GM19351 (cell line): ENCODE measurements around the gene DOK1.
"Not testable (repeated sequence)": the region's sequence is repeated elsewhere in the genome, so short reads cannot be mapped to it uniquely, and the experiment has no call there.

Experiments used
- ATAC-seq: cut with Tn5 transposase; IDR thresholded peaks from one replicate; pipeline ENCODE4 v1.9.1; 2021; ENCODE audit warnings: mild to moderate bottlenecking, moderate library complexity; ENCODE audit not compliant: unreplicated experiment

The DOK1 gene

DNA sequence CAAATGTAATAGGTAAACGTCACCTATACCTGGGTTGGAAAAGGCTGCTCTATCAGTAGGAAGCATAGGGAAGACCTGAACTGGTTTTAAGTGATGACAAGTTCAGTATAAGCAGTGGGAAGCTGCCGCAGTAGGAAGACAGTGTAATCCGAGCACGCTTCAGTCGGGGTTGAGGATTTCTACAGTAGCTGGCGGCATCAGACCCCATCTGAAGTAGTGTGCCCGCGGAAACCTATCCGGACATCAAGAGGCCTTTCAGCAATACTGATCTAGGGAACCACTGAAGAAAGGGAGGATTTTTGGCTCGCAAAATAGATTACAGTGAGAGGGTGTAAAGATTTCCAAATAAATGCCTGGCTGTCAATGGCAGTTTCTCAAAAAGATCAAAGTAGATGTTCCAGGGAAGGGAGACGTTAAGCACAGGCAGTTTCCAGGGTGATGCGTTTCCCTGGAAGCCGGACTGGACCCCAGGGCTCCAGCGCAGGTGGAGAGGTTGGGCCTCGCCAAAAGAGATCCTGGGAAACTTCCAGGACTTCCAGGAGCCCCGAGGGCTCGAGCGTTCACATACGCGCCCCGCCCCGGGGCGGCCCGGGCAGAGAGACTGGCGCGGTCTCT, 6.1 kb upstream of the DOK1 start:
- no peak for ATAC-seq

DNA sequence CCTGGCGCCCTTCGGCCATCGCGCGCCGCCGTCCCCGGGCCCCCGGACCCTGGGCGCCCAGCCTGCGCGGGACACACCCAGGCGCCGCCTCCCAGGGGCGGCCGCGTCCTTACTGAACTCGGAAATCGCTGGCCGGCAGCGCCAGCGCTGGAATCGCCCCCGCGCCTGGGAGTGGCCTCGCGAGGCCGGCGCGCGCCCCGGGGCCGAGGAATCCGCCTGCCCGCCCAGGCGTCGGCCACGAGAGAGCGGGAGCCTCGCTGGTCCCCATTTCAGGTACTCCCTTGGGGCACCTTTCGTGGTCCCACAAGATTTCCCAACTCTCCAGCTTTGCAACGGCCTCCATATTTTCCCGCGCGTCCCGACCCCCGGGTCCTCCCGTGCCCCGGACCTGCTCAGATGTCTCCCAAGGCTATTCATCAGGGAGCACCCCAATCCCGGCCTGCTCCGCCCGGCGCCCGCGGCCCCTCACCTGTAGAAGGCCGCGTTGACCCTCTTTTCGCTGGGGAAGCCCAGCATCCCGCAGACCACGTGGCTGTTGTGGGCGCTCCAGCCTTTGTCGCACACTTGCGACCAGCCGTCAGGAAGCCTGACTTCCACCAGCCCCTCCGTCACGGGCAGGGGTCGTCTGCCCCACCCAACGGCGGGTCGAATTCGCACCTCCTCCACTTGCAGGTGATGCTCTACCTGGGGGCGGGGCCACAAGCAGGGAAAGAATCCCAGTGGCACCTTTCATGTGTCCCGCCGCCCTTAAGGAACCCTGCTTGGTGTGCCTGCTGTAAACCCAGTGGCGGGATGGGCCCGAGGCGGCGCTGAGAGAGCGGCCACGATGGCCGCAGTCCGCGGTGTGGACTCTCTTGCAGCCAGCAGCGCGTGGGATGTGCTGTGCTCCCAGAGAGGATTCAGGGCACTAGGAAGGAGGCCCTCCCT, 5.4 kb upstream of the DOK1 start:
- peak; percentile 38 for ATAC-seq

DNA sequence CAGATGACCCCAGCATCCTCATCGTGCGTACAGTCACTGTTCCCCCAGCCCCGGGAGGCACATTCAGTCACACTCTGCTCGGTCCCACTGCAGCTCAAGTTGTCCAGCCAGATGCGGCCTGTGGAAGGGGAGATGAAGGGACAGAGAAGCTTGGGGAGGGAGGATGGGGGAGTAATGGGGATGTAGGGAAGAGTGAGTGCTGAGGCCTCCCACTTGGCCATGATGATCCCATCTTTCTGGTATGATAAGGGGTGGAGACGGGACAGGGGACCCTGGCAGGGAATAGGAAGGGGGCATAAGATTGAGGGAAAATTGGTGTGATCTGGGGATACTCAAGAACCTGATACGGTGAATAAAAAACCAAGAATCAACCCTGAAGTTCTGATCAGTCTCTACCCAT, 4.3 kb upstream of the DOK1 start:
- no peak for ATAC-seq

DNA sequence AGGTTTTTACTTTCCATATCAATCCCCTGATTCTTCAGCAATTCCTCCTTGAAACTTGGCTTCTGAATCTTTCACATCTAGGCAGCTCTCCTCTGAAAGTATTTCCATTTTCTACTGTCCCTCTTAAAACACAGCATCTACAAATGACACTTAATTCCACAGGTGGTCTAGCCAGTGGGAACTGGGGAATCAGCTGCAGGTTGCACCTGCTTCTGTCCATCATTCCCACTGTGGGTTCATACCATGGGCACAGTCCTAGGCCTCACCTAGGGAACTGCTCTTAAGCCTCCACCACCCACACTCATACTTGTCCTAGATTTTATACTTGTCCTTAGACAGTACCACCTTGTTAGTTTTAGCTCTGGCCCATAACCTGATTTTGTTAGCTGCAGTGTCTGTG, 3.0 kb upstream of the DOK1 start:
- ATAC-seq = no peak

DNA sequence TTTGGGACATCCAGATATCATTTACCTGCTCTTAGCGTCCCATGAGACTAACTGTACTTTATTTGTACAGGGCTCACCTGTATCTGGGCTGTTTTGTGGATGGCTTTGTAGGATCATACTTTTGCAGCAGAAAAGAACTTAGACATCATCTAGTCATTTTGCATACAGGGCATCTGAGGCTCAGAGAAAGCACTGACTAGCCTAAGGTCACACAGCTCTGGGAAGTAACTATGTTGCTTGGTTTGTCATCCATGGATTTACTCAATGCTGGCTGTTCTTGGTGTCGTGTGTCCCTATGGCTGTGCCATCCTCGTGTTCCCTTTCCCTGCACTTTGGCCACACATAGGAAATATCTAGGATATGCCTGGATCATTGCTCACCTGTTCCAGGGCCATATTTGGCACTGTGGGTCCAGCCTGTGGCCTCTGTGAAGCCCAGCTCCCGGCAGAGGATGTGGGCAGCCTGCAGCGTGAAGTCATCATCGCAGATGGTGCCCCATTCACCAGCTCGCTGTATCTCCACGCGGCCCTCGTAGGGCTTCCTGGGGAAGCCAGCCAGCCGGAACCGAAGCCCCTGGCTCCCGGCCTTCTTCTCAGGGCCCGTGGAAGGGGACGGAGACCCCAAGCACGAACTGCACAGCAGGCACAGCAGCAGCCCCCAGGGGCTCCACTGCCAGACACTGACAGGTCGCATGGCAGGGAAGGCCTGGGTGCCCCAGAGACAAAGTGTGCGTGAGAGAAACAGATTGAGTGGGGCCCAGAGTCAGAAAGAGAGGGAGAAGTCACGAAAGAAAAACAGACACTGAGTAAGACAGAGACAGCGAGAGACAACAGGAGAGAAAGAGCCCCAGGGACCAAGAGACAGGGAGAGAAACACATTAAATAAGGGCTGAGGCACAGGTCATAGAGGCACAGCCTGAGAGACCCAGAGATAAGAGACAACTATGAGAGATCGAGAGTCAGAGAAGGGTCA, 2.3 kb upstream of the DOK1 start:
- peak; percentile 12 for ATAC-seq

DNA sequence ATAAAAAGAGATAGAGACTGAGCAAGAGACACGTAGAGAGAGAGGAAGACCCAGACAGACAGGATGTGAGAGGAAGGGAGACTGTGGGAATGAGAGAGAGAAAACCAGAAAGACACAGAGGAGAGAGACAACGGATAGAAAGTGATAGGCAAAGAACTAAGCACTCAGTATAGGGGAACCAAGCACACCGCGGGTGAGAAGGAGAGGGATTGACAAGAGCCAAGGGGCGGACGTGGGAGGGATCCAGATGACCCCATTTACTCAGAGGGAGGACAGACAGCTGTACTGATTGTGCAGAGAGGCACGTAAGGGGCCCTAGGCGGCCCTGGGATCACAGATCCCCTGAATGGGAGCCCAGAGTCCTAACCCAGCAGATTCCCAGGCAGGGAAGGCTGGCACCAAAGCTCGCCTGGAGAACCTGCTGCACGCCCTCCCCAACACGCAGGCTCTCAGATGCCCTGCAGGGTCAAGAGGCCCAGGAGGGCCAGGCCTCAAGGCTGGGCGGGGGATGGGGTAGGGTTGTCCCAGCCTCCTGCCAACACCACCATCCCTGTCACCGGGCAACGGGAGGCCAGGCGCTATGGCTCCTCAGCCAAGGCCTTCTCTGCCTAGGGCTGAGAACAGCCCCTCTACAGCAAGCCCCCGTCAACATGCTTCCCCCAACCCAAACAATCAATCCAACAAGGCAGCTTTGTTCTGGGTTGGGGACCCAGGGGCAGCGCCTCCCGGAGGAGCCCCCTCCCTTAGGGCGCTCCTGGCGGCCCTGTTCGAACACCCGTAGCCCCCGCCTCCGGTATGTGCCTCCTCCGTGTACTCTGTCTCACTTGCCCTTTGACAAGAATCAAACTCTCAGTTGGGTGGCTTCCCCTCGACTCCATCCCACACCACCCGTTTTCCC, 1.4 kb upstream of the DOK1 start:
- ATAC-seq = no peak

DNA sequence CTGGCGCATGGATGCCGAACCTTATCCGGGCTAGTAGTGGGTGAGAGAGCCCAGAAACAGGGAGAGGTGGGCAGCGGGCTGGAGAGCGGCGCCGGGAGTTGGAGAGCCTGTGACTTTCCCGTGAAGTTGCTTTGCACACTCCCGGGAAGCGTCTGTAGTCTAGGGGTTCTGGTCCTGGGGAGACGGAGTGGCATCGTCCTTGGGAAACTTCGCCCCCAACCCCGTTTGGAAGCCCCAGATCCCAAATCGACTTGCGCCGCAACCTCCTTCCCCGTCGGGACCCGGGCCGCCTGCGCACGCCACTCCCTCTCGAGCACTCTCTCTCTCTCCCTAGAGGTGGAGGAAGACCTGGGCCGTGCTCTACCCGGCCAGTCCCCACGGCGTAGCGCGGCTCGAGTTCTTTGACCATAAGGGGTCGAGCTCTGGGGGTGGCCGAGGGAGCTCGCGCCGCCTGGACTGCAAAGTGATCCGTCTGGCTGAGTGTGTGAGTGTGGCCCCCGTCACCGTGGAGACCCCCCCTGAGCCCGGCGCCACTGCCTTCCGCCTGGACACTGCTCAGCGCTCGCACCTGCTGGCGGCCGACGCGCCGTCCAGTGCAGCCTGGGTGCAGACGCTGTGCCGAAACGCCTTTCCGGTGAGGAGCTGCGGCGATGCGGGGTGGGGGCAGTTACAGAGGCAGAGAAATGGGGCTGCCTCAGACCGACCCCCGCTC, 456 bp downstream of the DOK1 start:
- ATAC-seq = peak; percentile 48

DNA sequence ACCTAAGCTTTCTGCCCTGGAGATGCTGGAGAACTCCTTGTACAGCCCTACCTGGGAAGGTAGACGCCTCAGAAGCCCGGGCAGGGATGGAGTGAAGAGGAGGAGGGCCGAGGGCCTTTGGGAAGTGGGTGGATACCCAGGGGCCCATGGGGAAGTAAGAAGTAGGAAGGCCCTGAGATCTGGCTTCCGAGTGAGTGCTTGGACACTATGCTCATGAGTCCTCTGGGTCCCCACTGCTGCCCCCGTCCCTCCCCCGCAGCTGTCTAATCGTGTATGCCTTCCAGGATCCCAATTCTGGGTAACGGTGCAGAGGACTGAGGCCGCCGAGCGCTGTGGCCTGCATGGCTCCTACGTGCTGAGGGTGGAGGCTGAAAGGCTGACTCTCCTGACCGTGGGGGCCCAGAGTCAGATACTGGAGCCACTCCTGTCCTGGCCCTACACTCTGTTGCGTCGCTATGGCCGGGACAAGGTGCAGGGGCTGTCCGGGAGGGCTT, 1.1 kb downstream of the DOK1 start:
- ATAC-seq = no peak

DNA sequence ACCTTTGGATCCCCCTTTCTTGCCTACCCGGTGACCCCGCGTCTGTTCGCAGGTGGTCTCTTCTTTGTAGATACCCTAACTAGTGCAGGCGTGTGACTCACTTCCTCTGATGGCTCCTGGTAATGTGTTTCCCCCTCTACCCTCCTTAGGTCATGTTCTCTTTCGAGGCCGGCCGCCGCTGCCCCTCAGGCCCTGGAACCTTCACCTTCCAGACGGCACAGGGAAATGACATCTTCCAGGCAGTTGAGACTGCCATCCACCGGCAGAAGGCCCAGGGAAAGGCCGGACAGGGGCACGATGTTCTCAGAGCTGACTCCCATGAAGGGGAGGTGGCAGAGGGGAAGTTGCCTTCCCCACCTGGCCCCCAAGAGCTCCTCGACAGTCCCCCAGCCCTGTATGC, 1.6 kb downstream of the DOK1 start:
- ATAC-seq = no peak

DNA sequence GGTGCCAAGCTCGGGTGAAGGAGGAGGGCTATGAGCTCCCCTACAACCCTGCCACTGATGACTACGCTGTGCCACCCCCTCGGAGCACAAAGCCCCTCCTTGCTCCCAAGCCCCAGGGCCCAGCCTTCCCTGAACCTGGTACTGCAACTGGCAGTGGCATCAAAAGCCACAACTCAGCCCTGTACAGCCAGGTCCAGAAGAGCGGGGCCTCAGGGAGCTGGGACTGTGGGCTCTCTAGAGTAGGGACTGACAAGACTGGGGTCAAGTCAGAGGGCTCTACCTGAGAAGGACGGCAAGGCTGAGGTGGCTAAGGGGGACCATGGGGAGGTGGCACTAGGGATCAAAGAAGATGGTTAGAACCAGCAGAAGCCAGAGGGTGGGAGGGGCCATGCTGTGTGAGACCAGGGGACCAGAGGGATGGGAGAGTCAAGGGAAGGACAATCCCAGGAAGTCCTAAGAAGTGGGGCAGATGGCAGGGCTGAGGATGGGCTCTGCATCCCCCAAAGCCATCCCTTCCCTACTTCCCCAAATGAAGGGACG, 2.4 kb downstream of the DOK1 start:
- ATAC-seq = no peak

DNA sequence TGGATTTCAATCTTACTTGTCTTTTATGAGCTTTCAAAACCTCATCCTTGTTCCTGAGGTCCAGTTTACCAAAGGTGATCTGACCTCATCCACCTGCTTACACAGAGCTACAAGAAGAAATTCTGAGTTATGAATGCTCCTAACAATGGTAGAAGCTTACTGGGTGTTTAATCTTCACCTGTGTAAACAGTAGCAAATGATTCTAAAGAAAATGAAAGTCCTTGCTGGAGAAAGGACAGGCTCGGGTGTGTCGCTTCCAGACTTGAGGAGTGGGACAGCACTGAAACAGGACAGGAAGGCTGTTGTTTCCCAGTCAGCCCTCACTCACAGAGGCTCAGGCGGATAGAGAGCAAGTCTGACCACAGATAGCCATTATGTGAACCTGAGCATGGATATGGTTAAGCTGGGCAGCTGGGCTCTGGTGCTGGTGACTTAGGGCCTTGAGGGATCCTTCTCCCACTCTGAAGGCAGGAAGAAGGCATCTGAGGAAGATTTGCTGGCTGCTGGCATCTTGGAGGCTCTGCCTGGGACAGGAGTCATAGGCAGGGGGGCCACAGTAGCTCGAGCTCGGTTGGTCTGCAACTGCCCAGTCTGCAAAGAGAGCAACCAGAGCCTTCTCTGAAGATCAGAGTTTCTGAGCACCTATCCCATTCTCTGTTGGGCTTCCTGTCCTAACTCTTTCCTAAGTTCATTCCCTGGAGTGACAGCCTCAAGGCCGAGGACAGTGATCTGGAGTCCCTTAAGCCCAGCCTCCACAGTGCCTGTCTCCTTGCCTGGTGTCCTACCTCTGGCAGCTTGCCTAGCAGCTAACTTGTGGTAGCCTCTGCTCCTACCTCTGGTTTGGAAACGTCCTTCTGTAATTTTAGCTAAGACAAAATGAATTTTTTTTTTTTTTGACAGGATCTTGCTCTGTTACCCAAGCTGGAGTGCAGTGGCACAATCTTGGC, 4.0 kb downstream of the DOK1 start:
- ATAC-seq = no peak

DNA sequence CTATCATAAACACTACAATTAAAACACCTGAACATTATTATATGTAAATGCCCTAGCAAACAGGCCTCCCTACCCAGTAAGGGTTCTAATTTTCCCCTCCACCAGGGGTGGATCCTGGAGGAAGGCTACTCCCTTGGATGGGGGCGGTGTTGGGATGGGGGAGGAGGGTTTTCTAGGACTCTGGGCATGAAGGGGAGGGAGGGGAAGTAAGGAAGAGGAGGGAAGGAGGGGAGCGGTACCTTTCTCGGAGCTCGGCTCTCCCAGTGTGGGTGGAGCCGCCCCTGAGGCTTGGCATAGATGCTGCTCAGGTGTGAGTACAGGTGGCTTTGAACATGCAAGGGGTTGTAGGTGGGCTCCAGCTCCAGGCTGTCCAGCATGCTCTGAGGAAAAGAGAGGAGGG, 5.4 kb downstream of the DOK1 start:
- ATAC-seq = no peak

DNA sequence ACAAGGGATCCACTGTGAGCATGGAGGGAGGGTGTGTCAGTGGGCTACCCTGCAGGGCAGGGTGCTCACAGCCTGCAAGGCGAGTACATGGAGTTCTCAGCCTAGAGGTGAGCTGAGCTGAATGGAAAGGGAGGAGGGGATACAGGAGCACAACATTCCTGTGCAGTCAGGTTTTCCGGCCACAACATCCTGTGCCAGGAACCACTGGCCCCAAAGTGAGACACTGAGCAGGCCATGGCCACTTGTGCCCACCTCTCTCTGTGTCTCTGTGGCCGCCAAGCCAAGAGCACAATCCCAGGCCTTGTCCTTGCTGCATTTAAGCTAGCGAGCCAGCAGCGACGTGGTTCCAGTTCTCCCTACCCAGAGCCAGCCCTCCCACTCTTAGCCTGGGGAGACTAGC, 6.1 kb downstream of the DOK1 start:
- no peak for ATAC-seq

DNA sequence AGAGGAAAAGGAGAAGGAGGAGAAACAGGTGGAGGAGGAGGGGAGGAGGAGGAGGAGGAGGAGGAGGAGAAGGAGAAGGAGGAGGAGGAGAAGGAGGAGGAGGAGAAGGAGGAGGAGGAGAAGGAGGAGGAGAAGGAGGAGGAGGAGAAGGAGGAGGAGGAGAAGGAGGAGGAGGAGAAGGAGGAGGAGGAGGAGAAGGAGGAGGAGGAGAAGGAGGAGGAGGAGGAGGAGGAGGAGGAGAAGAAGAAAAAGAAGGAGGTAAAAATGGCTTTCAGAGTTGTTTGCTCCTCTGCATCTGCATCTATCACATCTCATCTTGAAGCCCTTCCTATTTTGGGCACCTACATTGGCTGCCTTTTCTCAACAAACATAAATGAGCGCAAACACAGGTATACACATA, 6.5 kb downstream of the DOK1 start:
- not testable (repeated sequence) for ATAC-seq

DNA sequence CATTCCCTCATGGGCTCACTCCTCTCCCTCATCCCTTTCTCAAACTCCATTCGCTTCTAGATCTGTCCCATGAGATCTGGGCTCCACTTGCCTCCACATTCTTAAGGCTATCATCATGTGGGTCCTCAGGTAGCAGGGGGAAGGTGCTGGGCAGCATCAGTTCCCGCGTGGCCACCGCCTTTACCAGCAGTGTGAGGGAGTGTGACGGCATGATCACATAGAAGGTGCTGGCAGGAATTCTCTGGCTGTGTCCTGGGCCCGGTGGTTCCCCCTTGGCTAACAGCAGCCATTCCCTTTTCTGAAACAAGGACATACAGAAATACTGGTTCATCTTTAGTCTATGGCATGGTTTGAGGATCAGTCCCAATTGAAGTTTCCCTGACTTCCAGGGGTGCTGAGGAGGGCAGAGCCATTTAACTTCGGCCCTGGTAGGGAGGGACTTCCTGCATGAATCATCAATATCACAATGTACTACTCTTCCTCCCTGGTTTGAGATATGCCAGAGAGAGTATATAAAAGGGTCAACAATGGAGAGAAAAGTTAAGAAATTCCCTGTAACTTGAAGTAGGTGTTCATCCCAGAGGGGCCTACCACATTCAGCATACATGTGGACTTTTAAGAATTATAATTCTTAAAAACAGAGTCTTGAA, 7.7 kb downstream of the DOK1 start:
- ATAC-seq = no peak

DNA sequence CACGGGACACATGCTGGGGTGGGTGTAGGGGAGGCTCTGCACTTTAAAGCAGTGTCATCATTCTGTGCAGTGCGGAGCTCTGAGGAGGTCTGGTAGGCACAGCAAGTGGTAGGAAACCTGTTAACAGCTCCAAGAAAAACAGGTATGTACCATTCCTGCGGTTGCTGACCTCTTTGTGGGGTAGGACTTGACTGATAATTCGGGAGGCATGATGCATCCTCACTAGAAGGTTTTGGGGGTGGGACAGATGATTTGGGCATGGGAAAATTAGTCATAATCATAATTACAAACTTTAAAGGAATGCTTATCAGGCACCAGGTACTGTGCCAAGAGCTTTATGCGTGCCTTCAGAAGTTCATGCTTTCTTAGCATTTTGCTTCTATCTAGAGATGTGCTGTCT, 9.7 kb downstream of the DOK1 start:
- ATAC-seq = no peak

DNA sequence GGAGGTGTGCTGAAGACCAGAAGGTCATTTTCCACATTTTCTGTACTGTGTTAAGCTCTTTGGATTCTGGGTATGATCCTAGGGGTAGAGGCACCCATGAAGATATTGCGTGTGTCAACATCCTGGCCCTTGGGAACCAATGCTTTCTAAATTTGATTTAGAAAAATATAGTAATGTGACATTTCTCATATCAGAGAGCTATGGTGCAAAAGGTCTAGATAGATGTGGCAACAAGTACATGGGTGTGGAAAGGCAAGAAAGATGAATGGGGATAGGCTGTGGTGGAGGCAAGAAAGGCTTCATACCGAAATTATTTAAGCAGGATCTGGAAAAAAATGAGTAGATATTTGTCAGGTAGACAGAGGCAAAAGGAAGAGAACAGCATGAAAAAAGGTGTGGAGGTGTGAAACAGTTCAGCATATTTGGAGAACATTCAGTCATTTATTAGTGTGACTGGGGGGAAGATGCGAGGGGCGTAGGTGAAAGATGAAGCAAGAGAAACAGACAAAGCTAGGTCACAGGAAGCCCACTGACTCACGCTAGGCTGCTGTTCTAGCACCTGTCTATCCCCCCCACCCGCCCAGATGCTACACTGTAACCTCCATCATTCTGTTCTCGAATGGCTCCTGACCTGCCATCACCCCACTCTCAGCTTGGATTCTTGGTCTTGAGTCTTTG, 11.7 kb downstream of the DOK1 start:
- ATAC-seq = no peak
